DMS53 treated with DMSO at 0.1 percent for 48 hours (cell line): Measurements from ENCODE around the gene TM9SF3.
A peak's percentile ranks its signal among the peaks of the same experiment; 100 is the strongest.

Experiments
- DNase-seq: peaks from one replicate; lab custom pipeline; 2025; ENCODE audit not compliant: unreplicated experiment; lab: John Stamatoyannopoulos, UW

Gene TM9SF3

GRCh38 chr10:96482815-96483588 lies 103.8 kb downstream of the TM9SF3 start:
- DNase-seq: no peak

DNA sequence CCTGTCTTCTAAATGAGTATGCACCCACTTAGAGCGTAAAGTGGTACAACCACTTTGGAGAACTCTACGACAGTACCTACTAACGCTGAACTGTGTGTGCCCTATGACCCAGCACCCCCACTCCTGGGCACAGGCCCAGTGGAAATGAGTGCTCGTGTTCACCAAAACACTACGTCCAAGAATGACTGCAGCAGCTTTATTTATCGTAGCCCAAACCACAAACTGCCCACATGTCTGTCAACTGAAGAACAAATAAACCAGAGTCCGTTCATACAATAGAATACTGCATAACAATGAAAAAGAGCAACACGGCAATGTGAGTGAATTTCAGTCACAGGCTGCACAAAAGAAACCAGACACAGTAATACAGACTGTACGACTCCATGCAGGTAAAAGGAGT lies 108.5 kb downstream of the TM9SF3 start:
- DNase-seq: no peak

DNA sequence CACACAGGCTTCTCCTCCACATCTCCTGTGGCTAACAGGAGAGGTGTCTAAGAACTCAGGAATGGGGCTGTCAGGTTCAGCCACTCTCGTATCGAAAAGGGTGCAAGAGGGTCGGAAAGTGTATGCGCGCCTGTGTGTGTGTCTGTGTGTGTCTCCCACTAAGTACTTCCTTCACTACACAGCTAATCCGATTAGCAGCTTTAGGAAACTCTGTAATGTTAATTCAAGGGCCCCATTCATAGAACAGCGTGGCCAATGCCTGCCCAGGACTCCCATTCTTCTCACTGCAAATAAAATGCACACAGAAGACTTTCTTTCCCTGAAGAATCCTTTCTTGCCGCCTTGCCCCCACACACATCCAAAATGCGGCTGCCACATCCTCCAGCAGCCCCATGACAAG lies 112.9 kb downstream of the TM9SF3 start:
- DNase-seq: no peak

GRCh38 chr10:96470116-96470743 lies 116.6 kb downstream of the TM9SF3 start:
- DNase-seq: peak; percentile 15

DNA sequence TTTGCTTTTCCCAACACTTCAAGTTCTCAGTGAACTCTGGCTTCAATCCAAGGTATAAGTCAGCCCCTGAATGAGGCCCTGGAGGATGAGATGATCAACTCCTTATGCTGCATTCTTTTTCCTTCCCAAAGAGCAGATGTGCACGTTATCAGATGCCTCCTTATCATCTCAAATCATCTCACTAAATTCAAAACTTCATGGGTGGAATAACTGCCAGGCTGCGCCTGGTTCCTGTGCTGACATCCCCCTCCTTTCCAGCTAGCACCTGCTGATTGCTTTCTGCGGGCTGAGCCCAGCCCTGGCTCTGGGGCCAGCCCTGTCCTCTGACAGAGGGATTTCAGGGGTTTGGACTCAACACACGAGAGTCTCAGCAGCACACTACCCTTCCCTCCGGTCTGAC lies 118.0 kb downstream of the TM9SF3 start:
- no peak for DNase-seq
